Measurements from ENCODE around the gene MOGAT3. TPM values are rescaled to one million over a fixed set of nuclear protein-coding genes. Genes with fewer than 3 reads are reported as not detected.

MOGAT3 gene
- total and polyA plus RNA-seq, 9 of the 15 experiments (the other 6 are each of a cell fraction or from before 2014, with no cell fraction given), result 0.07 to 0.17 (median 0.13) TPM; not detected in 6

DNA sequence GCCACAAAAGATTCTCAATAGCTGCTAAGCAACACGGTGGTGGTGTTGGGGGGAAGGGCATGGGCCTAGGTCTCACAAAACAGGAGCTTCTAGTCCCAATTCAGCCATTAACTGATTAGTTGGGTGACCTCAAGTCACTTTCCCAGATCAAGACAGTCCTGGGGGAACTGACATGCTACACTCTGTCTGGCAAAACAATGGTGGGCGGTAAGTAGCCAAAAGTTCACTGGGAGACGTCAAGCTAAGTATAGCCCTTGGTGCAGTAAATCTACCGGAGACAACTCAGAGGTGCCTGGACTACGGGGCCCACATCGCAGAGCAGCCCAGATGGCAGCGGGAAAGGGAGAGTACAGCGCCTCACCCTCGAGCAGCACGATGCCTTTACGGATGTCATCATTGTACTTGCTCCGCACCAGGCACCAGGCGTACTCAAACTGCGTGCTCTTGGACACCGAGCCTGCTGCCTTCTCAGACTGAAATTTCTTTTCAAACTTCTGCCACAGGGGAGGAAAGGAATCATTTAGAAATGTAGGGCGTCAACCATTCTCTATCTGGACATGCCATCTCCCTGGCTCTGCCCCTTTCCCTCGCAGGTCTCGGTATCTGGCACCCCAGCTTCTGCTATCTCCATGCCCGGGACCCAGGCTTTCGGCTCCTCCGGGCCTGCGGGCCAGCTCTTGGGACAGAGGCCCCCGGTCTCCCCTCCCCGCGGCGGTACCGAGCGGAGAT, 43.0 kb upstream of the MOGAT3 start (continued):
- TF ChIP-seq, protein P1, sequence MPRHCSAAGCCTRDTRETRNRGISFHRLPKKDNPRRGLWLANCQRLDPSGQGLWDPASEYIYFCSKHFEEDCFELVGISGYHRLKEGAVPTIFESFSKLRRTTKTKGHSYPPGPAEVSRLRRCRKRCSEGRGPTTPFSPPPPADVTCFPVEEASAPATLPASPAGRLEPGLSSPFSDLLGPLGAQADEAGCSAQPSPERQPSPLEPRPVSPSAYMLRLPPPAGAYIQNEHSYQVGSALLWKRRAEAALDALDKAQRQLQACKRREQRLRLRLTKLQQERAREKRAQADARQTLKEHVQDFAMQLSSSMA (CRISPR knock-in tag; IDR thresholded peaks at IDR 0.05), result no peak
- TF ChIP-seq, protein P2, sequence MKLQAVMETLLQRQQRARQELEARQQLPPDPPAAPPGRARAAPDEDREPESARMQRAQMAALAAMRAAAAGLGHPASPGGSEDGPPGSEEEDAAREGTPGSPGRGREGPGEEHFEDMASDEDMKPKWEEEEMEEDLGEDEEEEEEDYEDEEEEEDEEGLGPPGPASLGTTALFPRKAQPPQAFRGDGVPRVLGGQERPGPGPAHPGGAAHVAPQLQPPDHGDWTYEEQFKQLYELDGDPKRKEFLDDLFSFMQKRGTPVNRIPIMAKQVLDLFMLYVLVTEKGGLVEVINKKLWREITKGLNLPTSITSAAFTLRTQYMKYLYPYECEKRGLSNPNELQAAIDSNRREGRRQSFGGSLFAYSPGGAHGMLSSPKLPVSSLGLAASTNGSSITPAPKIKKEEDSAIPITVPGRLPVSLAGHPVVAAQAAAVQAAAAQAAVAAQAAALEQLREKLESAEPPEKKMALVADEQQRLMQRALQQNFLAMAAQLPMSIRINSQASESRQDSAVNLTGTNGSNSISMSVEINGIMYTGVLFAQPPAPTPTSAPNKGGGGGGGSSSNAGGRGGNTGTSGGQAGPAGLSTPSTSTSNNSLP (IDR thresholded peaks at IDR 0.05; ENCODE audit: borderline replicate concordance, low read depth, low read length), result no peak
- TF ChIP-seq JUNB (CRISPR knock-in tag; conservative IDR thresholded peaks at IDR 0.05) (no peak), MTA3 (IDR thresholded peaks at IDR 0.05; ENCODE audit: borderline replicate concordance) (0 out of 2 replicates have a peak, but pooled peaks have one; percentile 35), HCFC1 (IDR thresholded peaks at IDR 0.05; ENCODE audit: low read depth, low read length) (no peak), NCOA1 (IDR thresholded peaks at IDR 0.05; ENCODE audit: low read depth) (no peak), ZNF217 (CRISPR knock-in tag; IDR thresholded peaks at IDR 0.05) (no peak), TGIF2 (CRISPR knock-in tag; IDR thresholded peaks at IDR 0.05) (no peak), RBM15 (IDR thresholded peaks at IDR 0.05; ENCODE audit: insufficient read depth, low read length) (no peak)
- TF ChIP-seq, protein P3, sequence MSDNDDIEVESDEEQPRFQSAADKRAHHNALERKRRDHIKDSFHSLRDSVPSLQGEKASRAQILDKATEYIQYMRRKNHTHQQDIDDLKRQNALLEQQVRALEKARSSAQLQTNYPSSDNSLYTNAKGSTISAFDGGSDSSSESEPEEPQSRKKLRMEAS (CRISPR knock-in tag; IDR thresholded peaks at IDR 0.05), result no peak
- TF ChIP-seq, protein P4, sequence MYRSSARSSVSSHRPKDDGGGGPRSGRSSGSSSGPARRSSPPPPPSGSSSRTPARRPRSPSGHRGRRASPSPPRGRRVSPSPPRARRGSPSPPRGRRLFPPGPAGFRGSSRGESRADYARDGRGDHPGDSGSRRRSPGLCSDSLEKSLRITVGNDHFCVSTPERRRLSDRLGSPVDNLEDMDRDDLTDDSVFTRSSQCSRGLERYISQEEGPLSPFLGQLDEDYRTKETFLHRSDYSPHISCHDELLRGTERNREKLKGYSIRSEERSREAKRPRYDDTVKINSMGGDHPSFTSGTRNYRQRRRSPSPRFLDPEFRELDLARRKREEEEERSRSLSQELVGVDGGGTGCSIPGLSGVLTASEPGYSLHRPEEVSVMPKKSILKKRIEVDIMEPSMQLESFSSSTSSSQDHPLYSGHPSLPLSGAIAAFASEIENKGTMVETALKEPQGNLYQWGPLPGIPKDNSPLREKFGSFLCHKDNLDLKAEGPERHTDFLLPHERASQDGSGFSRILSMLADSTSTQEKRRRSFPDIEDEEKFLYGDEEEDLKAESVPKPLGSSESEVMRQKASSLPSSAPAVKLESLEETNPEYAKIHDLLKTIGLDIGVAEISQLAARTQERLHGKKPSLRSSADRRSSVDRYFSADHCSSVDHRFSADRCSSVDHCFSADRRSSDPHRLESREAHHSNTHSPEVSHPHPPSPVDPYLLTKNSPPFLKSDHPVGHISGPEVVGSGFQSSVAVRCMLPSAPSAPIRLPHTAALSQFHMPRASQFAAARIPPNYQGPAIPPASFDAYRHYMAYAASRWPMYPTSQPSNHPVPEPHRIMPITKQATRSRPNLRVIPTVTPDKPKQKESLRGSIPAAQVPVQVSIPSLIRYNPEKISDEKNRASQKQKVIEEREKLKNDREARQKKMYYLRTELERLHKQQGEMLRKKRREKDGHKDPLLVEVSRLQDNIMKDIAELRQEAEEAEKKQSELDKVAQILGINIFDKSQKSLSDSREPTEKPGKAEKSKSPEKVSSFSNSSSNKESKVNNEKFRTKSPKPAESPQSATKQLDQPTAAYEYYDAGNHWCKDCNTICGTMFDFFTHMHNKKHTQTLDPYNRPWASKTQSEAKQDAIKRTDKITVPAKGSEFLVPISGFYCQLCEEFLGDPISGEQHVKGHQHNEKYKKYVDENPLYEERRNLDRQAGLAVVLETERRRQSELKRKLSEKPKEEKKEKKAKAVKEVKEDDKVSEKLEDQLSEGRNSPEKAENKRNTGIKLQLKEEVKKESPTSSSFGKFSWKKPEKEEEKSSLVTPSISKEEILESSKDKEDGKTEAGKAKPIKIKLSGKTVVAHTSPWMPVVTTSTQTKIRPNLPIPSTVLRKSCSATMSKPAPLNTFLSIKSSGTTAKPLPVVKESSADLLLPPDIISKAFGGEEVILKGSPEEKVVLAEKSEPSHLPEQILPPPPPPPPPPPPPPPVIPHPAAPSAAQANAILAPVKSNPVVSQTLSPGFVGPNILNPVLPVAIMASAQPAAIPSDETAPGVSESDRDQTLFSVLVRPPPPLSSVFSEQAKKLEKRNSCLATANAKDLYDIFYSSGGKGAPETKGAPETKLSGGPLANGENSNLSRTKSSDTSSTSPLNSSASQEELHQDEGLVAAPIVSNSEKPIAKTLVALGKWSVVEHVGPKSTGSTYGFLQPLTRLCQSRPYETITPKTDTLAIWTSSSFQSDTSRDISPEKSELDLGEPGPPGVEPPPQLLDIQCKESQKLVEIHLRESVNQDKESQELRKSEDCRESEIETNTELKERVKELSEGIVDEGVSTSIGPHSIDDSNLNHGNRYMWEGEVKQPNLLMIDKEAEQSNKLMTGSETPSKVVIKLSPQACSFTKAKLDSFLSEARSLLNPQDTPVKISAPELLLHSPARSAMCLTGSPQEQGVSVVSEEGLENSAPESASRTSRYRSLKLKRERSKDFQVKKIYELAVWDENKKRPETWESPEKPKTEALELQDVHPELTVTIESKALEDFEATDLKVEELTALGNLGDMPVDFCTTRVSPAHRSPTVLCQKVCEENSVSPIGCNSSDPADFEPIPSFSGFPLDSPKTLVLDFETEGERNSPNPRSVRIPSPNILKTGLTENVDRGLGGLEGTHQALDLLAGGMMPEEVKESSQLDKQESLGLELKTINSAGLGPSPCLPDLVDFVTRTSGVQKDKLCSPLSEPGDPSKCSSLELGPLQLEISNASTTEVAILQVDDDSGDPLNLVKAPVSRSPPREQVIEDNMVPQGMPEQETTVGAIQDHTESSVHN (IDR thresholded peaks at IDR 0.05; ENCODE audit: borderline replicate concordance in 1 of 2, low read depth in 1 of 2), result no peak
- TF ChIP-seq, protein P5, sequence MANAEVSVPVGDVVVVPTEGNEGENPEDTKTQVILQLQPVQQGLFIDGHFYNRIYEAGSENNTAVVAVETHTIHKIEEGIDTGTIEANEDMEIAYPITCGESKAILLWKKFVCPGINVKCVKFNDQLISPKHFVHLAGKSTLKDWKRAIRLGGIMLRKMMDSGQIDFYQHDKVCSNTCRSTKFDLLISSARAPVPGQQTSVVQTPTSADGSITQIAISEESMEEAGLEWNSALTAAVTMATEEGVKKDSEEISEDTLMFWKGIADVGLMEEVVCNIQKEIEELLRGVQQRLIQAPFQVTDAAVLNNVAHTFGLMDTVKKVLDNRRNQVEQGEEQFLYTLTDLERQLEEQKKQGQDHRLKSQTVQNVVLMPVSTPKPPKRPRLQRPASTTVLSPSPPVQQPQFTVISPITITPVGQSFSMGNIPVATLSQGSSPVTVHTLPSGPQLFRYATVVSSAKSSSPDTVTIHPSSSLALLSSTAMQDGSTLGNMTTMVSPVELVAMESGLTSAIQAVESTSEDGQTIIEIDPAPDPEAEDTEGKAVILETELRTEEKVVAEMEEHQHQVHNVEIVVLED (CRISPR knock-in tag; IDR thresholded peaks at IDR 0.05), result no peak

Data from K562 (cell line).